K562 (cell line): ENCODE results near the gene PRKRIP1. TPM values are rescaled to one million over a fixed set of nuclear protein-coding genes. Genes with fewer than 3 reads are reported as not detected.

ENCODE experiments used
- ATAC-seq: fragments of 200-7000 bp; cut with Tn5 transposase; 3 replicates; pipeline ENCODE4 v1.9.1; 2020; ENCODE audit warnings: moderate library complexity
- Bru-seq: library from RNA; stranded (reverse); fragments of 400-500 nt; gene quantifications from one replicate; lab custom pipeline; 2021; lab: Mats Ljungman, UMichigan
- BruChase-seq, 2 experiments: library from RNA; stranded (reverse); fragments of 400-500 nt; gene quantifications; one replicate each; lab custom pipeline; 2021; lab: Mats Ljungman, UMichigan
- BruUV-seq: library from RNA; stranded (reverse); fragments of 400-500 nt; replicated peaks from 2 replicates; lab custom pipeline; 2021; lab: Mats Ljungman, UMichigan
- CTCF ChIA-PET: fragments of 300-600 bp; formaldehyde crosslinking; extraction: SDS; loops from one replicate; lab custom pipeline; 2021; ENCODE audit warnings: low intra/inter-chr PET ratio; lab: Yijun Ruan, JAX
- POLR2A ChIA-PET: fragments of 300-600, 350-650 bp; sonication (Branson Sonifier 250); formaldehyde crosslinking; extraction: SDS; loops from one replicate; lab custom pipeline; 2021; ENCODE audit warnings: antibody characterized with exemption, inconsistent platforms; lab: Yijun Ruan, JAX
- DNase-seq, 4 experiments: peaks; one replicate each; pipeline versions ENCODE4 v3.0.0 to v3.0.0-alpha.2; 2011 to 2018; ENCODE audit warnings: low spot score in 3 of 4, mixed read lengths in 3 of 4; ENCODE audit errors: extremely low read depth in 1 of 4
- FAIRE-seq: peaks from 2 replicates; lab custom pipeline; 2011; peaks lifted over from hg19 to GRCh38; lab: Jason Lieb, UNC
- H2AFZ ChIP-seq: 2 replicates; pipeline ENCODE4 v1.6.0; 2011; ENCODE audit warnings: low read depth, low read length, control low read depth, inconsistent platforms
- H3K27ac ChIP-seq: fragments of 200-600 bp; 3 replicates; pipeline ENCODE4 v1.8.0; 2011; ENCODE audit warnings: low read depth, mild to moderate bottlenecking, control low read depth, inconsistent platforms, low read length, moderate library complexity, mixed read lengths; ENCODE audit errors: extremely low read depth
- H3K27me3 ChIP-seq, 2 experiments: fragments of 300-600 bp in 1 of 2; 2 replicates in 1 of 2; 3 replicates in 1 of 2; pipeline versions ENCODE4 v1.6.0 to v1.8.0; 2011; ENCODE audit warnings: inconsistent platforms in 2 of 2, low read length in 2 of 2, mild to moderate bottlenecking in 1 of 2, mixed read lengths in 1 of 2, moderate library complexity in 1 of 2; ENCODE audit not compliant: control insufficient read depth in 2 of 2, insufficient read depth in 2 of 2
- H3K36me3 ChIP-seq: fragments of 300-600 bp; 3 replicates; pipeline ENCODE4 v1.8.0; 2011; ENCODE audit warnings: mild to moderate bottlenecking, low read length, inconsistent platforms; ENCODE audit not compliant: control insufficient read depth, insufficient read depth
- H3K4me1 ChIP-seq, 2 experiments: fragments of 200-600 bp in 1 of 2; replicated peaks in 1 of 2; 2 replicates in 1 of 2; 3 replicates in 1 of 2; pipeline versions ENCODE4 v1.5.1 to v1.8.0; 2011; ENCODE audit warnings: inconsistent platforms in 2 of 2, low read length in 2 of 2, mild to moderate bottlenecking in 1 of 2, mixed read lengths in 1 of 2, moderate library complexity in 1 of 2; ENCODE audit not compliant: control insufficient read depth in 2 of 2, insufficient read depth in 2 of 2
- H3K4me2 ChIP-seq: 2 replicates; pipeline ENCODE4 v1.6.1; 2011; ENCODE audit warnings: low read length, control low read depth, inconsistent platforms, mixed read lengths; ENCODE audit not compliant: insufficient read depth
- H3K4me3 ChIP-seq: fragments of 200-600 bp; sonication (generic), shearing (Covaris generic); 2 replicates; pipeline ENCODE4 v1.5.1; 2016; ENCODE audit warnings: control low read depth, inconsistent platforms
- H3K79me2 ChIP-seq: fragments of 200-600 bp; 3 replicates; pipeline ENCODE4 v1.8.0; 2011; ENCODE audit warnings: low read length, inconsistent platforms; ENCODE audit not compliant: control insufficient read depth, insufficient read depth
- H3K9ac ChIP-seq, 2 experiments: 2 replicates each; pipeline versions ENCODE4 v1.6.0 to v1.6.1; 2011; ENCODE audit warnings: low read depth in 2 of 2, low read length in 2 of 2, control low read depth in 1 of 2, inconsistent platforms in 1 of 2, mild to moderate bottlenecking in 1 of 2, mixed read lengths in 1 of 2; ENCODE audit not compliant: insufficient read depth in 1 of 2
- H3K9me1 ChIP-seq: one replicate; pipeline ENCODE4 v1.6.0; 2011; ENCODE audit warnings: inconsistent platforms, mild to moderate bottlenecking, low read length, moderate library complexity; ENCODE audit not compliant: control insufficient read depth, insufficient read depth
- H3K9me3 ChIP-seq: replicated peaks from 2 replicates; pipeline ENCODE4 v1.5.1; 2011; ENCODE audit warnings: low read depth, low read length, inconsistent platforms; ENCODE audit not compliant: control insufficient read depth, insufficient read depth
- H4K20me1 ChIP-seq: replicated peaks from 2 replicates; pipeline ENCODE4 v1.6.1; 2011; ENCODE audit warnings: low read length, inconsistent platforms, mixed read lengths; ENCODE audit not compliant: control insufficient read depth, insufficient read depth
- ATF3 ChIP-seq, 2 experiments: fragments of 450-650 bp in 1 of 2; sonication (generic) in 1 of 2; formaldehyde crosslinking in 1 of 2; IDR thresholded peaks in 1 of 2; conservative IDR thresholded peaks in 1 of 2; 2 replicates each; pipeline versions ENCODE4 v1.6.1 to v1.8.1; 2016 to 2023; ENCODE audit warnings: mild to moderate bottlenecking in 2 of 2, moderate library complexity in 2 of 2, inconsistent platforms in 1 of 2, missing genetic modification reagents in 1 of 2
- EP300 ChIP-seq: IDR thresholded peaks from 2 replicates; pipeline ENCODE4 v1.6.1; 2012; ENCODE audit warnings: low read length, improper control_type of control experiment
- GTF2F1 ChIP-seq: IDR thresholded peaks from 2 replicates; pipeline ENCODE4 v1.6.1; 2011; ENCODE audit warnings: low read depth, low read length, improper control_type of control experiment
- HDAC2 ChIP-seq: fragments of 450-650 bp; IDR thresholded peaks from 2 replicates; pipeline ENCODE4 v1.6.1; 2016; ENCODE audit warnings: mild to moderate bottlenecking
- POLR2A ChIP-seq: fragments of 450-650 bp; conservative IDR thresholded peaks from 2 replicates; pipeline ENCODE4 v1.6.1; 2016
- PTTG1 ChIP-seq: fragments of 450-650 bp; IDR thresholded peaks from 2 replicates; pipeline ENCODE4 v1.6.1; 2016; ENCODE audit warnings: low read depth, mild to moderate bottlenecking, missing genetic modification characterization, missing compliant biosample characterization
- RBBP5 ChIP-seq: fragments of 200-600 bp; sonication (generic); IDR thresholded peaks from 2 replicates; pipeline ENCODE4 v1.6.1; 2012; ENCODE audit warnings: borderline replicate concordance, mild to moderate bottlenecking, low read length, control low read depth, inconsistent platforms; ENCODE audit not compliant: insufficient read depth, poor library complexity, severe bottlenecking
- THAP12 ChIP-seq: fragments of 250-450 bp; sonication (Bioruptor Pico); IDR thresholded peaks from 2 replicates; pipeline ENCODE4 v1.9.0; 2021; ENCODE audit warnings: mild to moderate bottlenecking, inconsistent platforms
- ZKSCAN8 ChIP-seq: fragments of 200-800 bp; sonication (Bioruptor generic); IDR thresholded peaks from 2 replicates; pipeline ENCODE4 v1.6.1; 2016; ENCODE audit warnings: missing genetic modification characterization, missing compliant biosample characterization
- WGBS: fragments of 100-300 bp; shearing (Covaris generic); methylation state at CpG from one replicate; pipeline ENCODE4 v1.1.6; 2016; ENCODE audit warnings: low coverage, mixed read lengths; ENCODE audit not compliant: insufficient coverage; ENCODE audit errors: missing lambda C conversion rate; 5-methylcytosine and 5-hydroxymethylcytosine counted together
- in situ Hi-C: fragments of 300-500 bp; cut with MboI; formaldehyde crosslinking; loops from 4 replicates; pipeline ENCODE4 v1.15.0; 2018; ENCODE audit warnings: inconsistent platforms, mixed read lengths
- intact Hi-C: fragments of 100-400 bp; cut with micrococcal nuclease; formaldehyde crosslinking; loops from 2 replicates; pipeline ENCODE4 v1.14.2; 2022
- long read RNA-seq, 3 experiments: library from polyadenylated mRNA in 2 of 3; library from RNA in 1 of 3; unstranded in 2 of 3; stranded (forward) in 1 of 3; transcript quantifications; one replicate each; pipeline ENCODE4 v2.0.0, GENCODE V29; 2019 to 2022
- polyA minus RNA-seq, 3 experiments: library from RNA; depleted of rRNA, polyadenylated mRNA; stranded (reverse); fragments of >200 nt; gene quantifications; 2 replicates each; pipeline ENCODE4 v1.2.3, GENCODE V29; 2011
- polyA plus RNA-seq, 8 experiments: library from polyadenylated mRNA; depleted of rRNA in 4 of 8; stranded (reverse) in 5 of 8; unstranded in 3 of 8; fragments of >200 nt; fragmentation: Nextera tagmentation in 2 of 8; fragmentation: Illumina TruSeq in 1 of 8; extraction: Ambion mirVana in 2 of 8; extraction: Trizol in 1 of 8; gene quantifications; 2 replicates each; pipeline versions ENCODE4 v1.2.1 to v1.2.3, GENCODE V29; 2011 to 2014; ENCODE audit warnings: inconsistent platforms in 1 of 8, missing spikeins in 1 of 8
- total RNA-seq, 7 experiments: library from RNA; depleted of rRNA in 6 of 7; stranded (reverse); fragments of >200 nt in 6 of 7; fragmentation: Illumina TruSeq in 2 of 7; extraction: Trizol in 2 of 7; gene quantifications; 2 replicates each; pipeline versions ENCODE4 v1.2.1 to v1.2.3, GENCODE V29; 2011 to 2021; ENCODE audit warnings: low replicate concordance in 1 of 7

The PRKRIP1 gene
- total RNA-seq (2011; cell fraction: chromatin; rRNA removed; ENCODE audit: low replicate concordance), result 41.9 and 63.9 TPM in 2 replicates
- total RNA-seq (2011; cell fraction: nucleolus; rRNA removed), result 59.3 and 69.9 TPM in 2 replicates
- total RNA-seq (2011; cell fraction: nucleoplasm; rRNA removed), result 40.8 and 43.3 TPM in 2 replicates
- 40.0 and 44.6 TPM in 2 replicates for total RNA-seq (2014; rRNA removed)
- total RNA-seq (2014; rRNA removed; fragmentation: Illumina TruSeq; extraction: Trizol), result 14.8 and 15.9 TPM in 2 replicates
- total RNA-seq (2015; rRNA removed; fragmentation: Illumina TruSeq; extraction: Trizol), result 25.3 and 27.3 TPM in 2 replicates
- 25.2 and 33.9 TPM in 2 replicates for total RNA-seq (2021)
- 17.2 and 18.1 TPM in 2 replicates for polyA plus RNA-seq (2011; rRNA removed)
- 15.5 and 21.3 TPM in 2 replicates for polyA plus RNA-seq (2011; cell fraction: cytosol; rRNA removed)
- polyA plus RNA-seq (2011; cell fraction: nucleus; rRNA removed), result 62.2 and 104 TPM in 2 replicates
- 24.5 and 27.3 TPM in 2 replicates for polyA plus RNA-seq (2012)
- 19.3 and 19.8 TPM in 2 replicates for polyA plus RNA-seq (2014; fragmentation: Illumina TruSeq; extraction: Trizol)
- 10 to 100 TPM; 14.9 to 19.6 TPM for polyA plus RNA-seq (2014; fragmentation: Nextera tagmentation; extraction: Ambion mirVana)
- polyA plus RNA-seq (2014; rRNA removed), result 48.6 and 52.1 TPM in 2 replicates
- 5.6 and 5.9 TPM in 2 replicates for polyA minus RNA-seq (2011; rRNA and poly(A)+ RNA removed)
- polyA minus RNA-seq (2011; cell fraction: cytosol; rRNA and poly(A)+ RNA removed), result 8.3 and 9.5 TPM in 2 replicates
- polyA minus RNA-seq (2011; cell fraction: nucleus; rRNA and poly(A)+ RNA removed), result 15.4 and 20.5 TPM in 2 replicates
- percentile 82 among the genes with signal in this experiment for Bru-seq, nascent RNA
- BruChase-seq, experiment 1, labeled RNA remaining after a 2-hour chase, result percentile 90 among the genes with signal in this experiment
- BruChase-seq, experiment 2, labeled RNA remaining after a 6-hour chase, result percentile 88 among the genes with signal in this experiment
- long read RNA-seq, experiment 1, transcript PRKRIP1-208 (10 exons, 3,430 nt), result minor isoform, 6 of 155 reads
- long read RNA-seq, experiment 1, transcript PRKRIP1-207 (9 exons, 1,625 nt), result minor isoform, 10 of 155 reads
- long read RNA-seq, experiment 1, transcript PRKRIP1-201 (6 exons, 2,159 nt), result major isoform, 39 of 155 reads
- long read RNA-seq, experiment 1, partial matches to known transcripts, result 17 of 155 reads
- long read RNA-seq, experiment 1, other reads (novel, unspliced or antisense), result 80 of 155 reads
- long read RNA-seq, experiment 2, transcript PRKRIP1-201 (6 exons, 2,159 nt), result major isoform, 16 of 39 reads
- long read RNA-seq, experiment 2, partial matches to known transcripts, result 5 of 39 reads
- long read RNA-seq, experiment 2, other reads (novel, unspliced or antisense), result 18 of 39 reads
- long read RNA-seq, experiment 3, transcript PRKRIP1-201 (6 exons, 2,159 nt), result major isoform, 16 of 30 reads
- long read RNA-seq, experiment 3, partial matches to known transcripts, result 9 of 30 reads
- long read RNA-seq, experiment 3, other reads (novel, unspliced or antisense), result 5 of 30 reads

- Histone ChIP-seq H3K4me3 (peak within 1 kb of the TSS; percentile 83), H3K9me1 (no peaks in the 10 kb centered on the region), H3K9ac (peak within 1 kb of the TSS; percentile 87 to 95), H3K79me2 (peaks cover 14% of the 10 kb centered on the region), H2AFZ (peak within 1 kb of the TSS; percentile 85), H3K27me3 (no peaks in the 10 kb centered on the region), H4K20me1 (peaks cover 11% of the 10 kb centered on the region), H3K27ac (peak within 1 kb of the TSS; percentile 65), H3K4me1 (peaks cover 5 to 15% of the 10 kb centered on the region in 2 experiments; a peak in 3 of 5 replicates), H3K36me3 (peaks cover 58% of the 10 kb centered on the region; the same call in 2 of the 3 replicates), H3K4me2 (peak within 1 kb of the TSS; percentile 94), H3K9me3 (no peaks in the 10 kb centered on the region)
- ATAC-seq (peak; percentile 97), DNase-seq (peak; percentile 87 to 93 (median 88)), FAIRE-seq (peak; percentile 96)
- in situ Hi-C loops (no loop called here), intact Hi-C loops (loop anchor here (10.0 kb wide), 1 partner anchor 851 kb away; no protein-coding TSS in a partner anchor)
- no TSS peak for BruUV-seq
- ChIA-PET POLR2A (interaction anchor here (0.6 to 1.5 kb wide), 4 partner anchors 12 to 43 kb away, joined by 3 to 4 read pairs (median 3); no protein-coding TSS in a partner anchor), CTCF (interaction anchor here (0.9 kb wide), 1 partner anchor 116 kb away, joined by 5 read pairs; no protein-coding TSS in a partner anchor)
- under 1% methylated on average over 56 of the region's 59 CpGs for WGBS
- TF ChIP-seq PTTG1 (tag) (no peak), HDAC2 (0 out of 2 replicates have a peak, but pooled peaks have one; percentile 24), GTF2F1 (no peak), POLR2A (peak; percentile 85), ZKSCAN8 (CRISPR knock-in tag) (no peak), ATF3 (IDR thresholded peaks at IDR 0.05) (peak; percentile 21; the same call in 1 of the 2 replicates), ATF3 (CRISPR knock-in tag; conservative IDR thresholded peaks at IDR 0.05) (no peak), RBBP5 (peak; percentile 94), EP300 (peak; percentile 23; the same call in 1 of the 2 replicates), THAP12 (CRISPR knock-in tag) (0 out of 2 replicates have a peak, but pooled peaks have one; percentile 40)
These were observed at the start of gene PRKRIP1 for GRCh38 chr7:102395873-102396709. PRKRIP1 (plus strand) TSS chr7:102396363; CDS start chr7:102396412, 49 bp downstream.
